DMS53 (cell line): ENCODE measurements around the gene SART1.
A peak's percentile ranks its signal among the peaks of the same experiment; 100 is the strongest.

Experiments
- DNase-seq: peaks from one replicate; lab custom pipeline; 2025; lab: John Stamatoyannopoulos, UW

The SART1 gene

GRCh38 chr11:65967329-65967934 lies 5.9 kb downstream of the SART1 start:
- no peak for DNase-seq

- DNase-seq: no peak
Observed at GRCh38 chr11:65968600-65969482, 7.3 kb downstream of the SART1 start.

GRCh38 chr11:65972116-65972515 lies 10.6 kb downstream of the SART1 start:
- DNase-seq: no peak

GRCh38 chr11:65973439-65974110 lies 12.0 kb downstream of the SART1 start:
- peak; percentile 34 for DNase-seq

- no peak for DNase-seq
Observed at GRCh38 chr11:65975771-65976170, 14.2 kb downstream of the SART1 start.

- no peak for DNase-seq
Observed at GRCh38 chr11:65976216-65977176, 15.0 kb downstream of the SART1 start.

GRCh38 chr11:65977621-65978390 lies 16.3 kb downstream of the SART1 start:
- no peak for DNase-seq

- DNase-seq: no peak
Observed at GRCh38 chr11:65978391-65979238, 17.1 kb downstream of the SART1 start.

- DNase-seq: no peak
Observed at GRCh38 chr11:65979261-65979759, 17.8 kb downstream of the SART1 start.

GRCh38 chr11:65981101-65981740 lies 19.7 kb downstream of the SART1 start:
- DNase-seq: no peak

GRCh38 chr11:65981972-65982823 lies 20.7 kb downstream of the SART1 start:
- DNase-seq: no peak

- DNase-seq: no peak
Observed at GRCh38 chr11:65982824-65983588, 21.5 kb downstream of the SART1 start.

- DNase-seq: no peak
Observed at GRCh38 chr11:65983589-65983987, 22.1 kb downstream of the SART1 start.

GRCh38 chr11:65987336-65987735 lies 25.8 kb downstream of the SART1 start:
- DNase-seq: no peak

GRCh38 chr11:65988791-65989592 lies 27.5 kb downstream of the SART1 start:
- peak; percentile 96 for DNase-seq

- DNase-seq: no peak
Observed at GRCh38 chr11:65992056-65992455, 30.5 kb downstream of the SART1 start.

GRCh38 chr11:65997286-65997685 lies 35.8 kb downstream of the SART1 start:
- DNase-seq: no peak
